Measurements from ENCODE around the gene PADI3. TPM values are rescaled to one million over a fixed set of nuclear protein-coding genes. Genes with fewer than 3 reads are reported as not detected.
A peak's percentile ranks its signal among the peaks of the same experiment; 100 is the strongest.

PADI3 gene
- total RNA-seq, 8 experiments from 2014 or later: 0.04 to 0.14 (median 0.12) TPM; not detected in 4

DNA sequence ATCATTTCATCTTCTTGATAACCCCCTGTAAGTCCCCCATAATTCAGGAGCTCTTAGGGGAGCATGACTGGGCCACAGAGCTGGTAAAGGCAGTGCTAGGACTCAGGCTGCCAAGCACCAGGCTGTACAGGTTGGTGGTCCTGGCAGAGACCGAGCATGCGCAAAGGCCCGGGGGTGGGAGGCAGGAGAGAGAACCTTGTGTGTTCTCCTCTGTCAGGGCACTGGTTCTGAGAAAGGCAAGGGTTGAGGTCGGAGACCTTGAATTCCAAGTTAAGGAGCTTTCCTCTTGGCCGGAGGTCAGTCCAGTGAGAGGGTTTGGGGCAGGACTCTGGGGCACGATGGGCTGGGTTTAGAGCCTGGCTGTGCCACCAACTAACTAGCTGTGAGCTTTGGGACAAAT lies 23.2 kb downstream of the PADI3 start:
- in situ Hi-C loops (cut with MboI; ENCODE audit: low pct_unique_long_range_greater_than_20kb in 2 of 9, low sequenced_read_pairs in 9 of 9, unreplicated experiment in 9 of 9): no loop called here
- no peak for ATAC-seq (replicated peaks in 6 of 8)
- Histone ChIP-seq H3K4me1 (replicated peaks in 1 of 2) (no peaks in the 10 kb centered on the region), H3K27ac (no peak overlapping the region), H3K4me3 (no peak overlapping the region)
- 72 to 100% (median 87%) methylated on average over 1 to 3 of the region's 6 CpGs; no CpG with 5 or more reads in 7 of the 10 experiments for whole genome bisulfite sequencing, 10 experiments

DNA sequence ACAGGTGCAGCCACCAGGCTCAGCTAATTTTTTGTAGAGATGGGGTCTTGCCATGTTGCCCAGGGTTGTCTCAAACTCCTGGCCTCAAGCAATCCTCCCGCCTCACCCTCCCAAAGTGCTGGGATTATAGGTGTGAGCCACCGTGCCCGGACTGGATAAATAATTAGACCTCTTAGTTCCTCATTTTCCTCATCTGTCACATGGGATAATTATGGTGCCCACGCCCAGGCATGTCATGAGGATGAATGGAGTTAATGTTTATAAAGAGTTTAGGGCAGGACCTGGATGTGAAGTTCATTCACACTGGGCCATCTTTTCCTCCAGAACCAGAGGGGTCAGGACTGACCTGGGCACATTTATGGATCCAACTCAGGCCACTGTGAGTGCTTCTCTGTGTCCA lies 23.7 kb downstream of the PADI3 start:
- Histone ChIP-seq H3K4me3 (no peak overlapping the region), H3K27ac (no peak overlapping the region), H3K4me1 (replicated peaks in 1 of 2) (no peaks in the 10 kb centered on the region)
- in situ Hi-C loops (cut with MboI; ENCODE audit: low pct_unique_long_range_greater_than_20kb in 2 of 9, low sequenced_read_pairs in 9 of 9, unreplicated experiment in 9 of 9): no loop called here
- WGBS, 10 experiments: 17 to 81% (median 70%) methylated on average over 1 to 4 of the region's 4 CpGs; no CpG with 5 or more reads in 4 of the 10 experiments
- ATAC-seq (replicated peaks in 6 of 8): peak in 1 of 8 experiments; percentile 29

DNA sequence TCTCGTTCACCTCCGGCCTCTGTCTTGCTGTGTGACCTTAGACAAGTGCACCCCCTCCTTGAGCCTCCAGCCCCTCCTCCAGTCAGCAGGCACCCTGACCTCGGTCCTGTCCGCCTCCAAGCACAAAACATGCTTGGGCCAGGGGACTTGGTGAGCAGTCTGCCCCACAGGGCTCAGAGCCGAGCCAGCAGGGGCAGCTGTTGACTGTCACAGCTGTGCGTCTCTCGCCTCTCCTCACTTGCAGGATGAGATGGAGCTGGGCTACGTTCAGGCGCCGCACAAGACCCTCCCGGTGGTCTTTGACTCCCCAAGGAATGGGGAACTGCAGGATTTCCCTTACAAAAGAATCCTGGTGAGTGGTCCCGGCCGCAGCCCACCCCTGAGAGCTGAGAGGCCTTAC lies 24.2 kb downstream of the PADI3 start:
- ATAC-seq (replicated peaks in 6 of 8): no peak
- in situ Hi-C loops (cut with MboI; ENCODE audit: low pct_unique_long_range_greater_than_20kb in 2 of 9, low sequenced_read_pairs in 9 of 9, unreplicated experiment in 9 of 9): no loop called here
- 20 to 100% (median 60%) methylated on average over 1 to 13 of the region's 13 CpGs; no CpG with 5 or more reads in 3 of the 10 experiments for WGBS, 10 experiments

DNA sequence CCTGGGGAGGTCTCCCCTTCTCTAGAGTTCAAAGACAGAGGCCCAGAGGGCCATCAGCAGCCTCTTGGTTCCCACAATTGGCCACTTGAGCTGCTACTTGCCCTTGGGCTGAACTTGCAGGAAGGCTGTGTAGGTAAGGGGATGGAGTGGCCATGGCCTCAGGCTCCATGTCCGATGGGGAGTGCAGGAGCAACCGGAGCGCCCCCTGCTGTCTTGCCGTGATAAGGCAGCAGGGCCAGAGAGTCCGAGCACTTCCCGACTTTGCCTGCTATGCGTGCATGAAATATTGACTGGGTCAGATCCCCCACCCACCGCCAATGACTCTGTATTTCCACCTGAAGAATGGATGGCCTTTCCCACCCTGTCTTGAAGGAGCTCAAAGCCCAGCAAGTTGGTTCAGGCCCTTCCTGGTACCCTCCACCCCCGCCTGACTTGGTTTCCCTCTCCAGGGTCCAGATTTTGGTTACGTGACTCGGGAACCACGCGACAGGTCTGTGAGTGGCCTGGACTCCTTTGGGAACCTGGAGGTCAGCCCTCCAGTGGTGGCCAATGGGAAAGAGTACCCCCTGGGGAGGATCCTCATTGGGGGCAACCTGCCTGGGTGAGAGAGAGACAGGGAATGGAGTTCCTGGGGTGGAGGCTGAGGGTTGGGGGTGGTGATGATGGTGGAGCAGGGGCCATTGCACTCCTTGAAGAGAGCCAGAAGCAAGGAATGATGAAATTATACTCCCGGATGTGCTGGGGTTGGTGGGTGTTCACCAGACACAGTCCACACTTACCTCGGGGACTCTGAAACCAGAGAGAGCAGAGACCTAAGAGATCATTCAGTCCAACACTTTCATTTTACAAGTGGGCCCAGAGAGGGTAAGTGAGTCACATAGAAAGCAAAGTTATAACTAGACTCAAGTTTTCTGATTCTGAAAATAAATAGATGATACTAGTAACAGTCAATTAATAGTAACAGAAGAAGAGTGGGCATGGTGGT lies 25.6 kb downstream of the PADI3 start:
- in situ Hi-C loops (cut with MboI; ENCODE audit: low pct_unique_long_range_greater_than_20kb in 2 of 9, low sequenced_read_pairs in 9 of 9, unreplicated experiment in 9 of 9): no loop called here

More for the DNA sequence above, 24.2 kb downstream of the PADI3 start:
- Histone ChIP-seq H3K4me1 (replicated peaks in 1 of 2) (no peaks in the 10 kb centered on the region), H3K4me3 (no peak overlapping the region), H3K27ac (no peak overlapping the region)

DNA sequence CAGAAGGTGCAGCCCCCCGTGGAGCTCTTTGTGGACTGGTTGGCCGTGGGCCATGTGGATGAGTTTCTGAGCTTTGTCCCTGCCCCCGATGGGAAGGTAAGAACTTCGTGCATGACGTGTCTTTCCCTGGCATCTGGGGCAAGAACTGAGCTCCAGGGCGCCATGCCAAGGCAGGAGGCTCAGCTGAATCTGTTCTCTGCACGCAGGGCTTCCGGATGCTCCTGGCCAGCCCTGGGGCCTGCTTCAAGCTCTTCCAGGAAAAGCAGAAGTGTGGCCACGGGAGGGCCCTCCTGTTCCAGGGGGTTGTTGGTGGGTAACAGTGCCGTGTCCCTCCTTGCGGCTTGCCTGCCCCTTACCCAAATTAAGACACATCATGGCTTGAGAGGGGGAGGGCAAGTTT lies 27.7 kb downstream of the PADI3 start:
- in situ Hi-C loops (cut with MboI; ENCODE audit: low pct_unique_long_range_greater_than_20kb in 2 of 9, low sequenced_read_pairs in 9 of 9, unreplicated experiment in 9 of 9): no loop called here

More for the DNA sequence above, 25.6 kb downstream of the PADI3 start:
- peak in 5 of 8 experiments; percentile 35 to 92 (median 68) for ATAC-seq (replicated peaks in 6 of 8)
- WGBS, 10 experiments: 25 to 82% (median 67%) methylated on average over 1 to 10 of the region's 15 CpGs; no CpG with 5 or more reads in 3 of the 10 experiments
- no peaks in the 10 kb centered on the region for H3K4me1 ChIP-seq (replicated peaks in 1 of 2)
- no peak overlapping the region for H3K4me3 ChIP-seq
- H3K27ac ChIP-seq: no peak overlapping the region

DNA sequence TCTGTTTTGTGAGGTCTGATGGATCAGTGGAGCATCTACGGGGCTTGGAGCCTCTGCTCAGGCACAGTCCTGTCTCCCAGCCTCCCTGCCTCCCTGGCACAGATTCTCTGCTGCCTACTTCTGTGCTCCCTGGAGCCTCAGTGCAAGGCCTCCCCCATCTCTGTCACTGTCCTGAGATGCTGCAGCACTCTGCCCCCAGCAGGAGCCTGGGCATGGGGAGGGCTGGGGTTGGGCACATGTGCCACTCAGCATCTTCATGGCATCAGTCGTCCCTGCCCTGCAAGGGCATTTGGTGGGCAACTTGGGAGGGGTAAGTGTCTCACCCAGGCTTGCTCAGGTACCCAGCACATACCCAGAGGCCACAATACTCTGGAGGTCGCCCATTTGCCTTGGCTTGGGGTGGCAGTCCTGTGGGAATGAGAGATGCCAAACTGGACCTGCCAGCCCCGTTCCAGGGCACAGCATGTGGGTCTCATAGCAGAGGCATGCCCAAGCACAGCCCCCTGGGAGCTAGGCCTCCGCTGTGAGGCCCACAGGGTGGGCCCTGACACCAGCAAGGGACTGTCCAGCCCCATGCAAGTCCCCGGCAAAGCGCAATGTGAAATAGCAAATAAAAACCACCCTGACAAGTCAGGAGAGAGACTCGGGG lies 28.7 kb downstream of the PADI3 start:
- ATAC-seq (replicated peaks in 6 of 8): no peak
- Histone ChIP-seq H3K4me1 (replicated peaks in 1 of 2) (no peaks in the 10 kb centered on the region), H3K27ac (no peak overlapping the region), H3K4me3 (no peak overlapping the region)
- in situ Hi-C loops (cut with MboI; ENCODE audit: low pct_unique_long_range_greater_than_20kb in 2 of 9, low sequenced_read_pairs in 9 of 9, unreplicated experiment in 9 of 9): no loop called here
- WGBS, 10 experiments: 50 to 100% (median 81%) methylated on average over 1 to 6 of the region's 8 CpGs

More for the DNA sequence above, 27.7 kb downstream of the PADI3 start:
- ATAC-seq (replicated peaks in 6 of 8): peak in 1 of 8 experiments; percentile 26
- no peak overlapping the region for H3K4me3 ChIP-seq
- 23 to 100% (median 71%) methylated on average over 1 to 9 of the region's 11 CpGs; no CpG with 5 or more reads in 3 of the 10 experiments for WGBS, 10 experiments
- H3K4me1 ChIP-seq (replicated peaks in 1 of 2): no peaks in the 10 kb centered on the region
- H3K27ac ChIP-seq: no peak overlapping the region

DNA sequence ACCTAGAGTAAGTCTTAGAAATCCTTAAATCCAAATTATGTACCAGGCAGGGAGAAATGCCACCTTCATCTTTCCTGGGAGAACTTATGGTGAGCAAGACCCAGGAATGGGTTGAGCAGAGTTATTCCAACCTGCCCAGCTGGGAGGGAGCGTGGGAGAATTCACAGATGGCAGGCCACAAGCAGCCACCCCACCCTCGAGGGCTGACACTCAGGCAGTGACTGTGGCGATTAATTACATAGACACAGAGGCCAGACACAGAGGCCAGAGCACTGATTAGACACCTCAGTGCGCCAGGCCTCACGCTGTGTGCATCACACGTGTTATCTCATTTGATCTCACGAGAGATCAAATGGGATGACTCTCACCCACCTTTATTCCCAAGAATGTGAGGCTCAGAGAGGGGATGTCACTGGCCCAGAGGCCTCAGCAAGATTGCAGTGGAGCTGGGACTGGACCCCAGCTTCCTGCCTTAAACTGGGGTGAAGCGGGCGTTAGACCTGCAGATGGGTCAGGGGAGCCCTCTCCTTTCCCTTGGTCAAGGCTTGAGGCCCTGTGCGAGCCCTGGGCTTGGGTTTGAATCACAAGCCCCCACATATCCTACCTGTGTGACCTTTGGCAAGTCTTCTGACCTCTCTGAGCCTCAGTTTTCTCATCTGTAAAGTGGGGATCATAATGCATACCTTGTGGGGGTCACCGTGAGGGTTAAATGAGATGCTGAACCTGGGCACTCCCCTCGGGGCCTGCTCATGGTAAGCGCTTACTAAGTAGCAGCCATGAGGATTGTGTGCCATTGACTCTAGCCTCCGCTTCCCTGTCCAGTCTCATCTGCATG lies 30.3 kb downstream of the PADI3 start:
- Histone ChIP-seq H3K27ac (no peak overlapping the region), H3K4me3 (no peak overlapping the region), H3K4me1 (replicated peaks in 1 of 2) (no peaks in the 10 kb centered on the region)
- in situ Hi-C loops (cut with MboI; ENCODE audit: low pct_unique_long_range_greater_than_20kb in 2 of 9, low sequenced_read_pairs in 9 of 9, unreplicated experiment in 9 of 9): no loop called here
- peak in 3 of 8 experiments; percentile 22 to 88 (median 86) for ATAC-seq (replicated peaks in 6 of 8)
- 51 to 100% (median 84%) methylated on average over 1 to 10 of the region's 14 CpGs; no CpG with 5 or more reads in 1 of the 10 experiments for WGBS, 10 experiments

DNA sequence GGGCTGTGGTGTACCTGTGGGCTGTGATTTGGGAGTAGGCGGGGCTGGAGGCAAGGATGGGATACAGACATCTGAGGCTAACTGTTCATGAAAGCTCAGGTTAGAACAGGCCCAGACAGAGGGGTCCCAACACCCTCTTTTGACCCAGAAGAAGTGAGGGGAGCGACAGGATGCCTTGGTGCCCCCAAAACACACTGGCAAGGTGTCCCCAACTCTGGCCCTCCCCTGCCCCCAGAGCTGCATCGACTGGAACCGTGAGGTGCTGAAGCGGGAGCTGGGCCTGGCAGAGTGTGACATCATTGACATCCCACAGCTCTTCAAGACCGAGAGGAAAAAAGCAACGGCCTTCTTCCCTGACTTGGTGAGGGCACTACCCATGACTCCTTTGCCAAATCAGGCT lies 31.5 kb downstream of the PADI3 start:
- ATAC-seq (replicated peaks in 6 of 8): no peak
- Histone ChIP-seq H3K27ac (no peak overlapping the region), H3K4me3 (no peak overlapping the region), H3K4me1 (replicated peaks in 1 of 2) (no peaks in the 10 kb centered on the region)
- in situ Hi-C loops (cut with MboI; ENCODE audit: low pct_unique_long_range_greater_than_20kb in 2 of 9, low sequenced_read_pairs in 9 of 9, unreplicated experiment in 9 of 9): no loop called here
- WGBS, 10 experiments: 65 to 95% (median 85%) methylated on average over 2 to 5 of the region's 7 CpGs; no CpG with 5 or more reads in 7 of the 10 experiments

DNA sequence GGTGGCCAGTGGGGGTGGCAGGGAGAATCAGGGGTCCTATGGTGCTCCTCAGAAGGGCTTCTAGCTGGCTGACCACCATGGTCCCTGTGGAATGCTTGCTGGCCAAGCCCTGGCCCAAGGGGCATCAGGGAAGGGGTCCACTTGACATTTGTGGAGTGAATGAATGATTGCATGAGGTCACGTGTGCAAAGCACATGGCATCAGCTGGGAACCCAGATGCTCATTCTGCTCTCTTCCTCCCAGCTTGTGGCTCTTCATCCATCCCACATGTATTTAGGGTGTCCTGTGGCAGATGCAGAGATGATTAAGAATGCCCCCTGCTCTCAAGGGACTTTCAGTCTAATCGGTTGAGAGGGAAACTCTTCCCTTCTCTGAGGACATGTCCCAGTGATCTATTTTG lies 32.0 kb downstream of the PADI3 start:
- ATAC-seq (replicated peaks in 6 of 8): no peak
- WGBS, 10 experiments: 60 to 94% (median 82%) methylated on average over 1 to 2 of the region's 2 CpGs; no CpG with 5 or more reads in 4 of the 10 experiments
- no peak overlapping the region for H3K4me3 ChIP-seq

DNA sequence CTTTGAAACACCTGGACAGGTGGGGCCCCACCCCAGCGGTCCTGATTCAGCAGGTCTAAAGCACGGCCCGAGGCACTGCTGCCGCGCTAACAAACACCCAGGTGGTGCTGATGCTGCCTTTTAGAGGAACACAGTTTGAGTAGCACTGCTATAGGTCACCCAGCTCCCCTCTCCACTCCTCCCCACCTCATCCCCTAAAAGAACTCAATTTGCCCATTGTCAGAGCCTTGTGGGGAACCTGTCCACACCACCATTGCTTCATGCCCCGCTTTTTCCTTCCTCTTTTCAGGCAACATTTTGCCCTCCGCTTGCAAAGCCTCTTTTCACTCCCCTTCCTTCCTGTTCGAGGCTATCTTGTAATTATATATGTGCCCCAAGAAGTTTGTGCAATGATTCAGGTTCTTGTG lies 32.9 kb downstream of the PADI3 start:
- in situ Hi-C loops (cut with MboI; ENCODE audit: low pct_unique_long_range_greater_than_20kb in 2 of 9, low sequenced_read_pairs in 9 of 9, unreplicated experiment in 9 of 9): no loop called here
- no peak overlapping the region for H3K4me3 ChIP-seq
- no peak for ATAC-seq (replicated peaks in 6 of 8)
- no peak overlapping the region for H3K27ac ChIP-seq
- no peaks in the 10 kb centered on the region for H3K4me1 ChIP-seq (replicated peaks in 1 of 2)
- 51 to 83% (median 67%) methylated on average over 1 to 7 of the region's 8 CpGs; no CpG with 5 or more reads in 3 of the 10 experiments for WGBS, 10 experiments

More for the DNA sequence above, 32.0 kb downstream of the PADI3 start:
- in situ Hi-C loops (cut with MboI; ENCODE audit: low pct_unique_long_range_greater_than_20kb in 2 of 9, low sequenced_read_pairs in 9 of 9, unreplicated experiment in 9 of 9): no loop called here
- Histone ChIP-seq H3K27ac (no peak overlapping the region), H3K4me1 (replicated peaks in 1 of 2) (no peaks in the 10 kb centered on the region)

DNA sequence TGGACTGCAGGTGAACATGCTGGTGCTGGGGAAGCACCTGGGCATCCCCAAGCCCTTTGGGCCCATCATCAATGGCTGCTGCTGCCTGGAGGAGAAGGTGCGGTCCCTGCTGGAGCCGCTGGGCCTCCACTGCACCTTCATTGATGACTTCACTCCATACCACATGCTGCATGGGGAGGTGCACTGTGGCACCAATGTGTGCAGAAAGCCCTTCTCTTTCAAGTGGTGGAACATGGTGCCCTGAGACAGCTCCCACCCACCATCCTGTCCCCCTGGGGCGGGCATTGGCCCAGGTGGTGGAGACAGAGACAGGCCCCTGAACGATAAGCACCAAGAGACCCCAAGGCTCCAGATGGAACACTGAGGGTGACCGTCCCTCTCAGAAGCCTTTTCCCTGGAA lies 33.9 kb downstream of the PADI3 start:
- ATAC-seq (replicated peaks in 6 of 8): no peak
- Histone ChIP-seq H3K4me3 (no peak overlapping the region), H3K4me1 (replicated peaks in 1 of 2) (no peaks in the 10 kb centered on the region), H3K27ac (no peak overlapping the region)
- WGBS, 10 experiments: 78 to 80% methylated on average over 1 to 4 of the region's 5 CpGs; no CpG with 5 or more reads in 8 of the 10 experiments
- in situ Hi-C loops (cut with MboI; ENCODE audit: low pct_unique_long_range_greater_than_20kb in 2 of 9, low sequenced_read_pairs in 9 of 9, unreplicated experiment in 9 of 9): no loop called here

DNA sequence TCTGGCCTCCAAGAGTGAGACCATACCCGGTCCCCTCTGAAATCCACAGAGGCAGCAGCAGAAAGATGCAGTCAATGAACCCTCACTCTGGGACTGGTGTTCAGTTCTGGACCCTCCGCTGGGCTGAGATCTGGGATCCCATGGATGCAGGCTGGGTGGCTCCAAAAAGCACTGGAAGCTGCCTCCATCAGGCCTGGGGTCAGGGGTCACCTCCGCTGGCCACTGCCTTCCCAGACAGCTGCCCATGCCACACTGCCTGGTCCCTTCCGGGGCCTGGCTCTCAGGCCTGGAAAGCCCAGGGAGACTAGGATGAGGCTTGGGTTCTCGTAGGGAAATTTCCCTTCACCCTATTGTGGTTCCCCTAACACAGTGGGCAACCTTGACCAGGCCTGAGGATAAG lies 37.7 kb downstream of the PADI3 start:
- no peak overlapping the region for H3K27ac ChIP-seq
- ATAC-seq (replicated peaks in 6 of 8): no peak
- WGBS, 10 experiments: 80 to 95% (median 89%) methylated on average over 2 to 5 of the region's 5 CpGs; no CpG with 5 or more reads in 5 of the 10 experiments
- in situ Hi-C loops (cut with MboI; ENCODE audit: low pct_unique_long_range_greater_than_20kb in 2 of 9, low sequenced_read_pairs in 9 of 9, unreplicated experiment in 9 of 9): no loop called here
- H3K4me1 ChIP-seq (replicated peaks in 1 of 2): no peaks in the 10 kb centered on the region
- no peak overlapping the region for H3K4me3 ChIP-seq

Measured in motor neuron (in vitro differentiated cells).